NCI-H460 (cell line): ENCODE results near the gene TIMM17A. TPM values are rescaled to one million over a fixed set of nuclear protein-coding genes. Genes with fewer than 3 reads are reported as not detected.
"Not testable (repeated sequence)": the region's sequence is repeated elsewhere in the genome, so short reads cannot be mapped to it uniquely, and the experiment has no call there.

ENCODE experiments used
- DNase-seq: peaks from one replicate; pipeline ENCODE4 v3.0.0-alpha.2; 2016; ENCODE audit warnings: low read depth; ENCODE audit errors: extremely low read depth
- small RNA-seq, 2 experiments: library from RNA; depleted of rRNA; stranded (forward); fragments of <200 nt; gene quantifications; one replicate each; pipeline ENCODE3, GENCODE V24; 2014
- total RNA-seq: library from RNA; depleted of rRNA; stranded (reverse); fragments of >200 nt; shearing (Covaris generic); gene quantifications from 2 replicates; pipeline ENCODE4 v1.2.3, GENCODE V29; 2014; rRNA removed

The TIMM17A gene
- total RNA-seq, 1 experiment from 2014 or later, result 136 TPM

DNA sequence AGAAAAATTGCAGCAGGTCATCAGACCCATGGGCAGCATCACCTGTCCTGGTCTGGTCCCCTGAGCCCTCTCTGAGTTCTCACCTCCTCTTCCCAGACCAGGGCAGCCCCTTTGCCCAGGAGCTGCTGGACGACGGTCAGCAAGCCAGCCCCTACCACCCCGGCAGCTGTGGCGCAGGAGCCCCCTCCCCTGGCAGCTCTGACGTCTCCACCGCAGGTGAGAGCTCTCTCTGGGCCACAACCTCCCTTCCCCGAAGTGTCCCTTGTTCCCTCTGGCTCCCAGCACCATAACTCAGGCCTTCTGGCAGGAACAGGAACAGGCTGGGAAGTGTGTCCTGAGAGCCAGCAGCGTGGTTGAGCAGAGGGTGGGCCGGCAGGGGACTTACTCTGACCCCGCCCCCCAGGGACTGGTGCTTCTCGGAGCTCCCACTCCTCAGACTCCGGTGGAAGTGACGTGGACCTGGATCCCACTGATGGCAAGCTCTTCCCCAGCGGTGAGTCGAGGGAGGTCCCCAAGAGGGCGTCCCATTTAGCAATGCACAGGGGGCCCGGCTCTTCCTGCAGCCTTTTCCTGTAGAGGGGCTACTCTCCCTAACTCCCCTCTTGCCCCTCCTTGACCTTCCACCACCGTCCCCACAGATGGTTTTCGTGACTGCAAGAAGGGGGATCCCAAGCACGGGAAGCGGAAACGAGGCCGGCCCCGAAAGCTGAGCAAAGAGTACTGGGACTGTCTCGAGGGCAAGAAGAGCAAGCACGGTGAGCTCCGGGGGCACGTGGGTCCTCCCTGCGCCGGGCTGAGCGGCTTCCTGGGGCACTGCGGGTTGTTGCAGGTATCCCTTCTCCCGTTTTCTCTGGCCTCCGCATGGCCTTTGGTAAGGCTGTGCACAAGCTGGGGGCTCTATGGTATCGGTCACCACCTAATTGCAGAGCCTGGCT is 57.5 kb downstream of the TIMM17A start:
- DNase-seq, result no peak

DNA sequence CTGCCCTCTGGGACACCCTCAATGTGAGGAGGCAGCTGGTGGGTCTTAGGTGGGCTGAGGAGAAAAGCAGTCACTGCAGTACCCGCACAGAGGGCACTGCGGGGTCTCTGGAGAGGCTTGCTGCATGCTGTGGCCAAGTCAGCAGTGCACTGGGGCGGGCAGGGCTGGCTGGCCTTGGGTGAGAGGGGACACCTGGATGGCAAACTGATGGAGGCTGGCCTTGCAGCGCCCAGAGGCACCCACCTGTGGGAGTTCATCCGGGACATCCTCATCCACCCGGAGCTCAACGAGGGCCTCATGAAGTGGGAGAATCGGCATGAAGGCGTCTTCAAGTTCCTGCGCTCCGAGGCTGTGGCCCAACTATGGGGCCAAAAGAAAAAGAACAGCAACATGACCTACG is 58.3 kb downstream of the TIMM17A start:
- no peak for DNase-seq

DNA sequence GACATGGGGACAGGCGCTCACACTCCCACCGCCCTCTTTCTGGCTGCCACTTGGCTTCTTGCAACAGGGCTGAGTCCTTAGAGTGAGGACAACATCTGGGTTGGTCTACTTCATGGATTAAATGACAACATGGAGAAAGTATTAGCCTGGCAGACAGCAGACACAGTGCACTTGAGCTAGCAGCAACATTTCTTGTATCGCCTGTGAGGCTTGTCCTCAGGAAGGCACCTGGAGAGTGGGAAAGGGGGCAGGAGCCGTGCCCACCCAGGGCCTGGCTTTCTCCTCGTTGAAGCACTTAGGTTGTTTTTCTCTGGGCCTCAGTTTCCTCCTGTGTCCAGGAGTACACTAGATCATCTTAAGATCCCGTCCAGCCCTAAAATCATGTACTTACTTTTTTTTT is 58.8 kb downstream of the TIMM17A start:
- DNase-seq, result no peak

DNA sequence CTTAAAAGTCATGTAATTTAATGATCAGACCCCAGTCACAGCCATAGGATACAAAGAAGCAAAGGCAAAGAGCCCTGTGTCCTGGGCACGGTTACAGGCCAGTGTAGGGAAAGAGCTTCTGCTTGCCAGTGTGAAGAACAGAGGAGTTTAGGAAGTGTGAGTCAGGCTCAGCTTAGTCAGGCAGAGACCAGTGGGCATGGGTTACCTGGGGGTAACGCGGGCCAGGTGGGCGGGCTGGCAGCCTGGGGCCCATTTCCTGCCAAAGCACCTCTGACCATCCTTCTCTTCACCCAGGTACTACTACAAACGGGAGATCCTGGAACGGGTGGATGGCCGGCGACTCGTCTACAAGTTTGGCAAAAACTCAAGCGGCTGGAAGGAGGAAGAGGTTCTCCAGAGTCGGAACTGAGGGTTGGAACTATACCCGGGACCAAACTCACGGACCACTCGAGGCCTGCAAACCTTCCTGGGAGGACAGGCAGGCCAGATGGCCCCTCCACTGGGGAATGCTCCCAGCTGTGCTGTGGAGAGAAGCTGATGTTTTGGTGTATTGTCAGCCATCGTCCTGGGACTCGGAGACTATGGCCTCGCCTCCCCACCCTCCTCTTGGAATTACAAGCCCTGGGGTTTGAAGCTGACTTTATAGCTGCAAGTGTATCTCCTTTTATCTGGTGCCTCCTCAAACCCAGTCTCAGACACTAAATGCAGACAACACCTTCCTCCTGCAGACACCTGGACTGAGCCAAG is 59.8 kb downstream of the TIMM17A start:
- DNase-seq, result no peak

DNA sequence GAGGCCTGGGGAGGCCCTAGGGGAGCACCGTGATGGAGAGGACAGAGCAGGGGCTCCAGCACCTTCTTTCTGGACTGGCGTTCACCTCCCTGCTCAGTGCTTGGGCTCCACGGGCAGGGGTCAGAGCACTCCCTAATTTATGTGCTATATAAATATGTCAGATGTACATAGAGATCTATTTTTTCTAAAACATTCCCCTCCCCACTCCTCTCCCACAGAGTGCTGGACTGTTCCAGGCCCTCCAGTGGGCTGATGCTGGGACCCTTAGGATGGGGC is 60.3 kb downstream of the TIMM17A start:
- no peak for DNase-seq

DNA sequence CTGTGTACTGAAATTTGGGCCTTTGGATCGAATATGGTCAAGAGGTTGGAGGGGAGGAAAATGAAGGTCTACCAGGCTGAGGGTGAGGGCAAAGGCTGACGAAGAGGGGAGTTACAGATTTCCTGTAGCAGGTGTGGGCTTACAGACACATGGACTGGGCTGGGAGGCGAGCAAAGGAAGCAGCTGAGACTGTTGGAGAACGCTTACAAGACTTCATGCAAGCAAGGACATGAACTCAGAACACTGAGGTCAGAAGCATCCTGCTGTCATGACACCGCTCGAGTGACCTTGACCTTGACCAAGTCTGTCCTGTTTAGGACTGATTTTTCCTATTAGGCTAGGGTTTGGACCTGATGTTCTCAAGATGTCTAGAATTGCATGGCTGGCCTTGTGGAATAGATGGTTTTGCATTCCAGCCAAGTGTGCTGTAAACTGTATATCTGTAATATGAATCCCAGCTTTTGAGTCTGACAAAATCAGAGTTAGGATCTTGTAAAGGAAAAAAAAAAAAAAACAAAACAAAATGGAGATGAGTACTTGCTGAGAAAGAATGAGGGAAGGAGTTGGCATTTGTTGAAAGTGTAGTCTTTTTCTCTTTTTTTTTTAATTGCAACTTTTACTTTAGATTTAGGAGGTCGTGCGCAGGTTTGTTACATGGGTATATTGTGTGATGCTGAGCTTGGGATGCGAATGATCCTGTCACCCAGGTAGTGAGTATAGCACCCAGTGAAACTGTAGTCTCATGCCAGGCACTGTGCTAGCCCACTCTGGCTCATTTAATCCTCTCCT is 60.9 kb downstream of the TIMM17A start:
- DNase-seq, result no peak

DNA sequence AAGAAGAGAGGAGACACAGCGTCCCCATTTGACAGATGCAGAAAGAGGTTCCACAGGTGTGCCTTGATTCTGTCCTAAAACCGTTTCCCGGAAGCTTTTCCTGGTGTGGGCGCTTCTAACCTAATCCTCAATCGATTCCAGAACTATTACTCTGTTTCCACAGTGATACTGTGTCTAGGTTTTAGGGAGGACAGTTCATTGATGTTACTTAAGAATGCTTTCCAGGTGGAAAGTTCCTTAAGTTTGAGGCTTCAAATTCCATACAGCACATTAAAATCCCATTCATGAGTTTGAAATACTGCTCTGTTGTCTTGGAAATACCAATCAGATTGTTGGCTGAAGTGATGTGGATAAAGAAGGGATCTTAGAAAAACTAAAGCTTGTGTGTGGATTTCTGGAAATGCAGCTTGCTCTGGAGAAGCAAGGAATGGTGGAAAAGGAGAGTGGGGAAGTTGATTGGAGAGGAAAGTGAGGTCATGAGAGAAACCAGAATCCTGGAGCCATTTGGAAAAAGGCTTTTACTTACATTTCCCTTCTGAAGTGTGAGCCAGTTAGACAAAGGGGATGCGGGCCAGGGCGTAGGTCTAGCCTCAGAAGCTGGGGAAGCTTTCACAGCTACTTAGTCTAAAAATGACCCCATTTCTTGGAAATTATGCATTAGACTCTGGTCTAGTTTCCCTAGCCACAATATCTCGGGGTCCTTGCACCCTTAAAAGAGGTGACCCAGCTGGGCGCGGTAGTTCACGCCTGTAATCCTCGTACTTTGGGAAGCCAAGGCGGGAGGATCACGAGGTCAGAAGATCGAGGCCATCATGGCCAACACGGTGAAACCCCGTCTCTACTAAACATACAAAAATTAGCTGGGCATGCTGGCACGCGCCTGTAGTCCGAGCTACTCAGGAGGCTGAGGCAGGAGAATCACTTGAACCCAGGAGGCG is 61.8 kb downstream of the TIMM17A start:
- DNase-seq, result no peak

DNA sequence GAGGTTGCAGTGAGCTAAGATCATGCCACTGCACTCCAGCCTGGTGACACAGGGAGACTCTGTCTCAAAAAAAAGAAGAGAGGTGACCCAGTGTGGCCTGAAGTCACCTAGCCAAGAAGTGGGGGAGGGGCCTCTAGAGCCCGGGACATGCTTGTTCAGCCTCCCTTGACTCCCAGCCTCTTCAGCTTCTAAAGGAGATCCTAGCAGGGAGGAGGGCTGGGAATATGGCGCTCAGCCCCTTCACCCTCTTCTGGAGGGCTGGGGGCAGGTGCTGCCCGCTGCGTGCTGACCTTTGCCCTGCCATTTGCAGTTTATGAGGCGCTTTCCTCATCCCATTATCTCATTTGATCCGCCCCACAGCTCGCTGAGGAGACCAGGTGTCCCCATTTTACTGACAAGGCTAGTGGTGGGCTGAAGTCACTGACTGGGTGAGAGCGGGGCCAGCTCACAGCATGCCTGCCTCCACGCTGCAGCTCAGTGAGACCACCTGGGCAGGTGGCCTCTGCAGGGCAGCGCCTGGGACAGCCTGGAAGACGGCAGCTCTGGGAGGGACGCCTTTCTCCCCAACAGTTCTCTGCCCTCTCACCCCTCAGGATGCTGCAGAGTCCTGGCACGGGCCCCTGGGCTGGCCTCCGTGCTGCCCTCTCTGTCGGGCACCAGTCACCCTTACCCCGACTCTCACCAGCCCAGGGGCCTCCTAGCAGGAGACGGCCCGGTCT is 62.6 kb downstream of the TIMM17A start:
- DNase-seq, result no peak

DNA sequence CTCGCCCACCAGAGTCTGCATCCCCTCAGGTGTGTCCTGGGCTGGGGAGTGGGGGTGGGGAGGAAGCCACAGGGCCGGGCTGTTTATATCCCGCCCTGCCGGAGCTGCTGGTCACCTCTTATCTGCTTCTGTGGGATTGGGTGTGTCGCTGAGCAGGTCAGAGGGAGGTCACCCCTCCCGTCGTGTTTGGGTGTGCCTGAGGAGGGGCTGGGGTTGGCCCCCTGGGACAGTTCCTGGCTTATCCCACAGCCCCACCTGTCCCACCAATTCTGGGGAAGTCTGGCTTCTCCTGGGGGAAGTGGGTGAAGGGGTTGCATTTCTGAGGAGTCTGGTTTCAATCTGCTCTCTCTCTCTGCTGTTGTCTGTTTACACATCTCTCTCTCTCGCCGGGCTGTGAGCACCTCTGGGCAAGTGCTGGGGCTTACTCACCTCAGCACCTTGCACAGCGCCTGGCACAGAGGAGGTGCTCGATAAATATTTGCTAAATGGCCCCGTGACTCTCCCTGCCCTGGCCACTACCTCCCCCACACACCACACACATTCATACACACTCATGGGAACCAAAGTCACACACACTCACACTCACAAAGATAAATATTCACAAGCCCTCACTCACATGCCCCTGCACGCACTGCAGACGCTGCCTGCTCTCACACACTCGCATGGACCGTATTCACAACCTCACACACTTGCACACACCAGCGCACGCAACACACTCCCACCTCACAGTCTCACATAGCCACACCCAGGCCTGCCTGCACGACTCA is 63.3 kb downstream of the TIMM17A start:
- no peak for DNase-seq

DNA sequence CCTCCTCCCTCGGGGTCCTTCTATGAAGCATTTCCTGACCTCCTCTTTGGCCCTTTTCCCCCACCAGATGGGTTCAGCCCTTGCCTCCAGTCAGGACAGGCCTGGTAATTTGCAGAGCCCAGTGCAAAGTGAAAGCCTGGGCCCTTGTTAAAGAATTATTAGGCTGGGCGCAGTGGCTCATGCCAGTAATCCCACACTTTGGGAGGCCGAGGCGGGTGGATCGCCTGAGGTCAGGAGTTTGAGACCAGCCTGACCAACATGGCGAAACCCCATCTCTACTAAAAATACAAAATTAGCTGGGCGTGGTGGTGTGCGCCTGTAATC is 63.9 kb downstream of the TIMM17A start:
- DNase-seq, result not testable (repeated sequence)

Small RNAs within 50 kb of the gene (small RNA-seq; reads per million reads assigned to genes)
- gene MIR6740 (0 to 0.02 reads per million in 2 experiments), gene RF00156 (0 to 0.04 reads per million in 2 experiments)

Other genes with a start within 250 kb of the TIMM17A start
- 25.5 and 27.6 TPM in 2 replicates for gene IPO9, start 126.3 kb upstream of the TIMM17A start, total RNA-seq
- 11.4 and 12.1 TPM in 2 replicates for gene SHISA4, start 66.6 kb upstream of the TIMM17A start, total RNA-seq
- not detected in 2 replicates for gene LMOD1, start 9.0 kb upstream of the TIMM17A start, total RNA-seq
- gene RNPEP, start 27.1 kb downstream of the TIMM17A start, total RNA-seq, result 153 and 155 TPM in 2 replicates
- gene ELF3, start 55.1 kb downstream of the TIMM17A start, total RNA-seq, result 0.61 and 0.99 TPM in 2 replicates
- gene GPR37L1, start 167.4 kb downstream of the TIMM17A start, total RNA-seq, result not detected in 2 replicates
- 43.8 and 46.6 TPM in 2 replicates for gene ARL8A, start 189.2 kb downstream of the TIMM17A start, total RNA-seq
- gene PTPN7, start 205.1 kb downstream of the TIMM17A start, total RNA-seq, result not detected in 2 replicates
- gene LGR6, start 238.3 kb downstream of the TIMM17A start, total RNA-seq, result 0.15 and 0.46 TPM in 2 replicates